ENCODE data around the gene CIT.
"Not testable (repeated sequence)": the region's sequence is repeated elsewhere in the genome, so short reads cannot be mapped to it uniquely, and the experiment has no call there.

CIT gene, protein sequence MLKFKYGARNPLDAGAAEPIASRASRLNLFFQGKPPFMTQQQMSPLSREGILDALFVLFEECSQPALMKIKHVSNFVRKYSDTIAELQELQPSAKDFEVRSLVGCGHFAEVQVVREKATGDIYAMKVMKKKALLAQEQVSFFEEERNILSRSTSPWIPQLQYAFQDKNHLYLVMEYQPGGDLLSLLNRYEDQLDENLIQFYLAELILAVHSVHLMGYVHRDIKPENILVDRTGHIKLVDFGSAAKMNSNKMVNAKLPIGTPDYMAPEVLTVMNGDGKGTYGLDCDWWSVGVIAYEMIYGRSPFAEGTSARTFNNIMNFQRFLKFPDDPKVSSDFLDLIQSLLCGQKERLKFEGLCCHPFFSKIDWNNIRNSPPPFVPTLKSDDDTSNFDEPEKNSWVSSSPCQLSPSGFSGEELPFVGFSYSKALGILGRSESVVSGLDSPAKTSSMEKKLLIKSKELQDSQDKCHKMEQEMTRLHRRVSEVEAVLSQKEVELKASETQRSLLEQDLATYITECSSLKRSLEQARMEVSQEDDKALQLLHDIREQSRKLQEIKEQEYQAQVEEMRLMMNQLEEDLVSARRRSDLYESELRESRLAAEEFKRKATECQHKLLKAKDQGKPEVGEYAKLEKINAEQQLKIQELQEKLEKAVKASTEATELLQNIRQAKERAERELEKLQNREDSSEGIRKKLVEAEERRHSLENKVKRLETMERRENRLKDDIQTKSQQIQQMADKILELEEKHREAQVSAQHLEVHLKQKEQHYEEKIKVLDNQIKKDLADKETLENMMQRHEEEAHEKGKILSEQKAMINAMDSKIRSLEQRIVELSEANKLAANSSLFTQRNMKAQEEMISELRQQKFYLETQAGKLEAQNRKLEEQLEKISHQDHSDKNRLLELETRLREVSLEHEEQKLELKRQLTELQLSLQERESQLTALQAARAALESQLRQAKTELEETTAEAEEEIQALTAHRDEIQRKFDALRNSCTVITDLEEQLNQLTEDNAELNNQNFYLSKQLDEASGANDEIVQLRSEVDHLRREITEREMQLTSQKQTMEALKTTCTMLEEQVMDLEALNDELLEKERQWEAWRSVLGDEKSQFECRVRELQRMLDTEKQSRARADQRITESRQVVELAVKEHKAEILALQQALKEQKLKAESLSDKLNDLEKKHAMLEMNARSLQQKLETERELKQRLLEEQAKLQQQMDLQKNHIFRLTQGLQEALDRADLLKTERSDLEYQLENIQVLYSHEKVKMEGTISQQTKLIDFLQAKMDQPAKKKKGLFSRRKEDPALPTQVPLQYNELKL (N-terminal part only)

DNA sequence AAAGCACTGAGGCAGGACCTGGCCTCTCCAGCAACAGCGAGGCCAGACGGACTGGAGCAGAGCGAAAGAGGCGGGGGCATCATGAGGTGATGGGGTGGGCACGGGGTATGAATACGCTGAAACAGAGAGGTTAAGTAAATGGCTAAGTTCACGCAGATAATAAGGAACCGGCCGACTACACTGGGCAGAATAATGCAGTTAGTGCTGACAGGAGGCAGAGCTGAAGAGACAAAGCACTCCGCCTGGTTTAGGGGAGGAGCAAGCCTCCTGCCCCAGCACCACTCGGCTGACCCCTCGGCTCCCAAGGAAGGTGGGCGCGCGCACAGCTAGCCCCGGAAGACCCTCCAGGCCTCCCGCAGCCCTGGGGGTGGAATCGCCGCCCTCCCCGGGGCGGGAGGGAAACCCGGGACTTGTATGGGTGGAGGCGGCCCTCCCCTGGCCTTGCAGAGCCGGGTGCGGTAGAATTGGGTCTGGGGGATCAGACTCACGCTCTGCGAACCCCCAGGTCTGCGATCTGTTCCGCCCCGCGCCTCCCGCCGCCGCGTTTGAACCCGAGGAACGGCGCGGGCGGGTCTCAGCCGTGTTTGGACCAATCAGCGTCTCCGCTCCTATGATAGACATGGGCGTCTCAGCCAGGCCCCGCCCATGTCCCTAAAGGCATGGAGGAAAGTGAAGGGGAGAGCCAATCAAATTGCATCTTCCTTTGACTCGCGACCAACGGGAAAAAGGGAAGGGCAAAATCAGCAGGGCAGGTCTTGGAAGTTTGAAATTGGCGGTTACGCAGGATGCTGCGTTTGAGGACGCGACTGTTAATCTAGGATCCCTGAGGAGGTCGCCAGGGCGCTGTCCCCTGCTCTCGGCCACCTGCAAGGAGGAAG, at the start of gene CIT:
Gene CIT (minus strand): TSS at position 560 of the 878 bp plus-strand sequence. CDS start 1,152 bp downstream, outside the sequence.
- peak; percentile 96 for DNase-seq

DNA sequence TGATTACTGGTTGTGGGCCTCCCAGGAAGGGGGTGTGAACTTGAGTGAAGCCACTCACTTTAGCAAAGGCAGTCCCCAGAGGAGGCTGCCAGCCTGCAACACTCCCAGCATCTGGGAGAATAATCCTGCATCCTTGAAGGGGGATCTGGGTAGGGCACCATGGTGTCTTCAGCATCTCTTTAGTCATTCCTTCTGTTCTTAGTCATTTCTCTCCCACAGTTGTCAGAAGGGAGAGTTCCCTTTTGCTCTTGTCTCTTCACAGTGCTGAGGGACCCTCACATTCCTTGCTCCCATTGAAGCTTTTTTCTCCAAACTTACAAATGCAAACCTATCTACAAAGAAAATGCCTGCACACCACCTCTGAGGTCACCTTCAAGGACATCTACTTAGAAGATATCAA, 48.1 kb upstream of the CIT start:
- no peak for DNase-seq

DNA sequence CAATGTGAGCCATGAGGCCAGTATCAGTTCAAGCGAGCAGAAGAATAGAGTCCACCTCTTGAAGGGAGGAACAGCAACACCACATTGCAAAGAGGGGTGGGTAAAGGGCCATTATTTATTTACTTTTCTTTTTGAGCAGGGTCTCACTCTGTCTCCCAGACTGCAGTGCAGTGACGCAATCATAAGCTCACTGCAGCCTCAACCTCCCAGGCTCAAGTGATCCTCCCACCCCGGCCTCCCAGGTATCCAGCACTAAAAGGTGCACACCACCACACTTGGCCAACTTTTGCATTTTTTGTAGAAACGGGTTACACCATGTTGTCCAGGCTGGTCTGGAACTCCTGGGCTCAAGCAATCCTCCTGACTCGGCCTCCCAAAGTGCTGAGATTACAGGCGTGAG, 42.9 kb upstream of the CIT start:
- no peak for DNase-seq

DNA sequence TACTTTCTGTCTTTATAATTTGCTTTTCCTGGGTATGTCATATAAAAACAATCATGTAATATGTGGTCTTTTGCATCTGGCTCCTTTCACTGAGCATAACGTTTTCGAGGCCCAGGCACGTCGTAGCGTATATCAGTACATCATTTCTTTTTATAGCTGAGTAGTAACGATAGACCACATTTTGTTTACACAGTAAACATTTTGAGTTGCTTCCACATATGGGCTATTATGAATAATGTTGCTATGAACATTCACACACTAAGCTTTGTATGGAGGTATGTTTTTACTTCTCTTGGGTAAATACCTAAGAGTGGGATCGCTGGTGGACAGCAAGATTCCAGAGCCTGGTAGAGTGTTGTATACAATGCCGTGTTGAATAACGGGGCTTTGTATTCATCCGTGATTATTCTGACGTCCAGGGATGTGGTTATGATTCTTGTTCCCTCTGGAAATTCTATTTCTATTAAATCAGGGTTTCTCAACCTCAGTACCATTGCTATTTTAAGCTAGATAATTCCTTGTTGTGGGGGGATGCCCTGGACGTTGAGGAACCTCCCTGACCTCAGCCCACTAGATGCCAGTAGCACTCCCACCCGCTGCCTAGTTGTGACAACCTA, 38.9 kb upstream of the CIT start:
- DNase-seq, result no peak

DNA sequence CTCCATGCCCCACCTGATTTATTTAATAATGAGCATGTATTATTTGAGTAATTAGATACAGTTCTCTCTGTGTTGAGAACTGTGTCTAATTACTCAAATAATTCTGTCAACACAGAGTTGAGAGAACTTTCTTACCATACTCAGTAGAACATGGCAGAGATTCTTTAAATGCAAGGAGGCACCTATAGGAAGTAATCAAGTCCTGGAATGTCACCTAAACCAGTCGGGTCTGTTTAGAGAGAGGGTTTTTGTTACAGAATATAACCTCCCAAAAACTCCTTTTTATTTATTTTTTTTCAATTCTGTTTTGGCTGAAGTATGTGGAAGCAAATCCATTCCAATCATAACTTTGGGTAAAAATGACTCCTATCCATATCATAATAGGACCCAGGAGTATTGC, 37.5 kb upstream of the CIT start:
- DNase-seq, result no peak

DNA sequence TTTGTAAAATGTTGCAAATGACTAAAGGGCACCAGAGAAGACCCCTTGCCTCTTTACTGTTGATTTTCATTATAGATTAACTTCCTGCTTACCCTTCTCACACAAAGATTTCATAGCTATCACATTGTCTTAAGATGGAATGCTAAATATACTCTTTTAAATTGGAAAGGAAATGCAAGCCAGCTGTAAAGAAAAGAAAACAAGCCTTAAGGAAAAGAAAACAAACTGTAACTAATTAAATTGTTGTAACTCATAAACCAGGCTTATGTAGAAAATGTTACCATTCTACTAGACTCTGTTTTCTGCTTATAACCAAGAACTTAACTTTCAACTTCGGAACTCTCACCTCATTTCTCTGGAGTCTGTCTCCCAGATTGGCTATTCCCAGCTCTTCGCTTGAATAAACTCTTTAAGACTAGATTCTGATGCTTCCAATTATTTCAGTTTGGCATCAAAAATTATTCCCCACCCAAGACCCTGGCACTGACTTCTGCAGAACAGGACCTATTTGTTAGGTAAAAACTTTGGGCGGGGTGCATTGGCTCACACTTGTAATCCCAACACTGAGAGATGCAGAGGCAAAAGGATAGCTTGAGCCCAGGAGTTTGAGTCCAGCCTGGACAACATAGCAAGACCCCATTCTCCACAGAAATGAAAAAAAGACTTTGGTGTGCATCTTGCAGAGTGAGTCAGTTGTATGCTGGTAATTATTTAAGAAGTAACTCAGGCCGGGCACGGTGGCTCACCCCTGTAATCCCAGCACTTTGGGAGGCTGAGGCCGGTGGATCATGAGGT, 36.6 kb upstream of the CIT start:
- DNase-seq, result no peak

DNA sequence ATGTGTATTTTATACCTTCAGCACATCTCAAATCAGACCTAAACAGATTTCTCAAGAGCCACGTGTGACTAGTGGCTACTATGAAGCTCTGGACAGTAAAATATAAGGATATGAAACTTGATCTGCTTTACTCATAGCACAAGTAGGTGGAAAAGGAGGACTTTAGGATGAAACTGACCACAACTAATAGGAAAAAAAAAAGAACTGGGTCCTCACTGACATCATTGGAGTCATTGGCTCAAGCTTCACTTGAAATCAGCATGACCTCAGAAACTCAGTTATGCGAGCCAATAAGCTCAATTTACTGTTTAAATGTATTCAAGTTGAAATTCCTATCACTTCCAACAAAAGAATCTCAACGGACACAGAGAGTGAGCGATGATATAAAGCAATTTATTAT, 34.1 kb upstream of the CIT start:
- peak; percentile 36 for DNase-seq

DNA sequence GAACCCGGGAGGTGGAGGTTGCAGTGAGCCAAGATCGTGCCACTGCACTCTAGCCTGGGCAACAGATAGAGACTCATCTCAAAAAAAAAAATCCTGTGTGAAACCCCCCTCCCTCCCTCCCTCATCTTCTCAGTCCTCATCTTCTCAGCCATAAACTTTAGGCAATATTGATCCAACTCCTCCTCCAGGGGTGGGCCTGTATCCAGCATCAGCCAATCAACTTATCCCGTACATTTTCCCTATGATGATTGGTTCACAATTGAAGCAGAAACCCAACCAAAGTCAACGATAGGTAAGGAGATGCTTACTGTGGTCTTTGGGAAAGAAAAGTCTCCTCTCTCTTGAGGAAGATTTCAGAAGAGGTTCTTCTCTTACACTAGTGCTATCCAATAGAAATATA, 33.5 kb upstream of the CIT start:
- DNase-seq, result no peak

DNA sequence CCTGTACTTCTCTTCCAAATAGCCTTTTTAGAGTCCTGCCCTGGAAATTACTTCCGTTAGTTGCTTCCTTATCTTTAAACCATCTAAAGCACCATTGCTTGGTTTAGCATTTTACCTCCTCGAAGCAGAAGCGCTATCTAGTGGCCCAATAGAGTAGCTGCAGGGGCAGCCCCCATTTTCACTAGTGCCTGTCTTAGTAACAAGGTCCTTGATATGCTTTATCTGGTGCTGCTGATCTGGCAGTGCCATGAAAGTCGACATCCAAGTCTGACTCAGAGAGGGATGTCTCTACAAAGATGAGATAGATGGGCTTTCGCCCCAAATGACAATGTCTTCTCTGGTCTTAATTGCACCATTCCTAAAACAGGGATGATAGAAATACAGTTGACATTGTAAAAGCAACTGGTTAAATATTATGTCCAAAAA, 25.0 kb upstream of the CIT start:
- peak; percentile 68 for DNase-seq

DNA sequence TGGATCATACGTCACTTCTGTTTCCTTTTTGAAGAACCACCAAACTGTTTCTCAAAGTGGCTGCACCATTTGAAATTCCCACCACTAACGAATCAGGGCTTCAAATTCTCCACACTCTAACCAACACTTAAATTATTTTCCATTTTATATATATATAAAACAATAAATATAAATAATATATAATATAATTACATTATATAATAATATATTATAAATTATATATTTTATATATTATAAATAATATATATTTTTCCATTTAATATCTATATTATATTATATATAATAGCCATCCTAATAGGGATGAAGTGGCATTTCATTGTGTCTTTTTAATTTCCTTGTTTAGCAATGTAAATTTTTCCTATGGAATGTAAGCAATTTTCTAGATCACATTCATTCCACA, 24.6 kb upstream of the CIT start:
- DNase-seq, result peak; percentile 3

DNA sequence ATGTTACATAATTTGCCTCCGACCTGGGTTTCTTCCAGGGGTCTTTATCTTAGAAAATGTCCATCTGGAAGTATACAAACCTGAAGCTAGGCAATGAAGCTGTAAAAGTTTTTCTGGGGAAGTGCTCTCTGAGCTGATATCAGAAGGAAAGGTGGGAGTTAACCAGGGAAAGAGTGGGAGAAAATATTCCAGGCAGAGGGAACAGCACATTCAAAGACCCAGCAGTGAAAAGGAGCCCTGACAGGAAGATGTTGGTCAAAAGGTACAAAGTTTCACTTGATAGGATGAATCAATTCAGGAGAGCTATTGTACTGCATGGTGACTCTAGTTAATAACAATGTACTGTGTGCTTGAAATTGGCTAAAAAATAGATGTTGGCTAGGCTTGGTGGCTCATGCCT, 17.8 kb upstream of the CIT start:
- DNase-seq, result no peak

DNA sequence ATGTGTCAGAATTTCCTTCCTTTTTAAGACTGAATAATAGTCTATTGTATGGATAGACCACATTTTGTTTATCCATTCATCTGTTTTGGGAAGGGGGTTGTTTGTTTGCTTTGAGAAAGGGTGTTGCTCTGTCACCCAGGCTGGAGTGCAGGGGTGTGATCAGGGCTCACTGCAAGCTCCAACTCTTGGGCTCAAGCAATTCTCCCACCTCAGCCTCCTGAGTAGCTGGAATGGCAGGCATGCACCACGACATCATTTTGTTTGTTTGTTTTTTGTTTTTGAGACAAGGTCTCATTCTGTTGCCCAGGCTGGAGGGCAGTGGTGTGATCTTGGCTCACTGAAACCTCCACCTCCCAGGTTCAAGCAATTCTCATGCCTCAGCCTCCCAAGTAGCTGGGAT, 15.5 kb upstream of the CIT start:
- DNase-seq, result not testable (repeated sequence)

DNA sequence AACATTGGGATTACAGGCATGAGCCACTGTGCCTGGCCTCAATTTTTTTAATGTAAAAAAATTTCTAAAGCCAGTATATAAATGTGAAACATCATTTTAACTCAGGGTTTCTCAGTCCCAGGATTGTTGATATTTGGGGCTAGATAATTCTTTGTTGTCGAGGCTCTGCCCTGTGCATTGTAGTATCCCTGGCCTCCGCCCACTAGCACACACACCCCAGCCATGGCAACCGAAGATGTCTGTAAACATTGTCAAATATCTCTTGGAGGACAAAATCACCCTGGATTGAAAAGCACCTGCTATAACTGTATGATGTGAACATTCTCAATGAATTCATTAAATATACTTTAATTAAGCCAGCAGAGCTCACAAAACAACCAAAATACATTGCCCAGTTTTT, 8.4 kb upstream of the CIT start:
- DNase-seq, result no peak

DNA sequence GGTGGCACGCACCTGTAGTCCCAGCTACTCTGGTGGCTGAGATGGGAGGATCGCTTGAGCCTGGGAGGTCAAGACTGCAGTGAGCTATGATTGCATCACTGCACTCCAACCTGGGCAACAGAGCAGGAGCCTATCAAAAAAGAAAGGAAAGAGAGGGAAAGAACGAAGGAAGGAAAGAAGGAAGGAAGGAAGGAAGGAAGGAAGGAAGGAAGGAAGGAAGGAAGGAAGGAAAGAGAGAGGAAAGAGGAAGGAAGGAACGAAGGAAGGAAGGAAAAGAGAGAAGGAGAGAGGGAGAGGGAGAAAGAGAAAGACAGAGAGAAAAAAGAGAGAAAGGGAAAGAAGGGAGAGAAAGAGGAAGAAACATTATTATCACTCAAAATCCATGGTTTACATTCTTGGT, 6.7 kb upstream of the CIT start:
- DNase-seq, result not testable (repeated sequence)

DNA sequence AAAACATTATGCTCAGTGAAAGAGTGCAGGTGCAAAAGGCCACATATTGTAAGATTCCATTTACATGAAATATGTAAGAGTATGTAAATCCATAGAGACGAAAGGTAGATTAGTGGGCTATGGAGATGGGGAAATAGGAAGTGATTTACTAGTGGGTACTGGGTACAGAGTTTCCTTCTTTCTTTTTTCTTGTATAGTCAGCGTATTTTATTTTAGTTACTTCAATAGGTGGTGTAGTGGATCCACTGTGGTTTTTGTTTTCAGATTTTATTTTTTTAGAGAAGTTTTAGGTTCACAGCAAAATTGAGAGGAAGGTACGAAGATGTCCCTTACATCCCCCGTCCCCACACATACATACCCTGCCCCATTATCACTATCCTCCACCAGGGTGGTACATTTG, 6.1 kb upstream of the CIT start:
- no peak for DNase-seq

DNA sequence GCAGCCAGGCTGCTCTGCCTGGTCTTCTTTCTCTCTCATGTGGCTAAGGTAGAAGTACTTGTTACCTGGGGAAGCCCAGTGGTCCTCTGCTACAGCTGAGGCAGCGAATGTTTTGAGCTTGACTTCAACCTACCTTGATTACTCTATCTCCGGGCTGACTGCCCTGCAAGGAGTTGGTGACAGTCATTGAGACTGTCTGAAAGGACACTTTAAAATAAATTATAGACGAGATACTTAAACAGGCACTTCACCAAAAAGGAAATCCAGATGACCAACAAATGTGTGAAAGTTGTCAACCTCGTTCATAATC, 474 bp upstream of the CIT start:
- DNase-seq, result no peak

DNA sequence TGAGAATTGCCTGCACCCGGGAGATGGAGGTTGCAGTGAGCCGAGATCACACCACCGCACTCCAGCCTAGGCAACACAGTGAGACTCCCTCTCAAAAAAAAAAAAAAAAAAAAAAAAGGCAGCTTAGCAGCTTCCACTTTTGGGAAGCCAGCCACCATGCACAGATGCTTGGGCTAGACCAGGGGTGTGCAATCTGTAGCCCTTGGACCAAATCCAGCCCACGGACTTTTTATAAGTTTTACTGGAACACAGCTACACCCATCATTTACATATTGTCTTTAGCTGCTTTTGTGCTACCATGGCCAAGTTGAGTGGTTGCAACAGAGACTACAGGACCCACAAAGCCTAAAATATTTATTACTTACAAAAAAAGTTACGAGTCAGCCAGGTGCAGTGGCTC, 6.7 kb downstream of the CIT start:
- no peak for DNase-seq

DNA sequence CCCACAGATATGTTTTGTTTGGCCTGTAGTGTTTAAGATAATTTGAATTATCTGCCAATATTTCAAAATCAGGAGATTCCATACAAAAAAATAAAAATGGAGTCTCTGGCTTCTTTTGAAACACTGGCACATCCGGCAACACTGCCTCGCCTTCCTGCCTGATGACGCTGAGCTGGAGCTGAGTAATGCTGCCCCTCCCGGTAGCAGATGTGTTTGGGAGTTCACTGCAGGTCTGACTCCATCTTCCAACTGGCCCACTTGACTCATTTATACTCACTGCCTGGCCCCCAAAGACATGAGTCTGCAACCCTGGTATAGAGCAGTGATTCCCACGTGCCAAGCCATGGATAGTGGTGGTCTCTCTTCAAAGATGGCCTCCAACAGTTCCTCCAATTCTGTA, 7.4 kb downstream of the CIT start:
- peak; percentile 12 for DNase-seq

DNA sequence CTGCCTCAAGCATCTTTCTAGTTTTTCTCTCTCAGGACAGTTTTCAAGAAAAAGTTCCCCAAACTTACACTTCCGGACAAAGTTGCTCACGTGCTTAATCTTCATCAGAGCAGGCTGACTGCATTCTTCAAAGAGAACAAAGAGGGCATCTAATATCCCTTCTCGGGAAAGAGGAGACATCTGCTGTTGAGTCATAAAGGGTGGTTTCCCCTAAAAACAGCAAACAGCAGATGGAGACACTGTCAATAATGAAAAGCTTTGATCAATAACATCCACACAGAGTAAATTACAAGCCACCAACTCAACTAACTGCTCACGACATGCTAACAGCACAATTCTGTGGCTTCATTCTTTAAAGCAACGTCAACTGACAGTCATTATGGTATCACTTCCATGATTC, 8.1 kb downstream of the CIT start:
- no peak for DNase-seq

DNA sequence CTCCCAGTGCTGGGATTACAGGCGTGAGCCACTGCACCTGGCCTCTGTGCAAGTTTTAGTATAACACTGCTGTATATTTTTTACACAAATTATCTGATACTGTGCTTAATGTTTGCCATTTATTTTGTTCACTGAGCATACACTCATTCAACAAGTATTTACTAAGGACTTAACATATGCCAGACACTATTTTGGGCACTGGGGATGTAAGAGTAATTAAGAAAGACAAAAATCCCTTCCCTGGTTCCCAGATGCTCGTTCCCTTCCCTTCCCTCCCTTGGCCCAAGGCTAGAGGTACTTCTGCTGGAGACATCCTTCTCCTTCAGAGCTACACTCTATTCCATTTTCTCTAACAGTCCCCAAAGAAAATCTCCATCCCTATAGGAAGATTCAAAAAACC, 12.5 kb downstream of the CIT start:
- DNase-seq, result no peak

DNA sequence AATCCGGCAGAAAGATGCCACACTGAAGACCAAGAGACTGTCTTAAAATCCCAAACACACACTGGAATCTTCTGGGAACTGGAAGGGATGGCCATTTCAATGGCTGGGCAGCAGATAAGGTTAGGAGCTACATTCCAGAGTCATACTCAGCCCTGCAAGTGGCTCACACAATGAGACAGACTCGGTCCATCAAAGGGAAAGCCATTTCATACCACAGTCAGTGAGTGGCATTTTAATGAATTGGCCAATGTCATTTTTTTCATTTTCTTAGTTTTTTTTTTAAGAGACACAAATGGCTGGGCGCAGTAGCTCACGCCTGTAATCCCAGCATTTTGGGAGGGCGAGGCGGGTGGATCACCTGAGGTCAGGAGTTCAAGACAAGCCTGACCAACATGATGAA, 17.9 kb downstream of the CIT start:
- no peak for DNase-seq

All from suppressor macrophage treated with lipopolysaccharide for 4 hours (primary cell).